ENCODE measurements around the gene RECQL5. TPM values are rescaled to one million over a fixed set of nuclear protein-coding genes. Genes with fewer than 3 reads are reported as not detected.

RECQL5 gene
- total RNA-seq (2014; rRNA removed; shearing (Covaris generic)) = 36.3 and 40.0 TPM in 2 replicates

DNA sequence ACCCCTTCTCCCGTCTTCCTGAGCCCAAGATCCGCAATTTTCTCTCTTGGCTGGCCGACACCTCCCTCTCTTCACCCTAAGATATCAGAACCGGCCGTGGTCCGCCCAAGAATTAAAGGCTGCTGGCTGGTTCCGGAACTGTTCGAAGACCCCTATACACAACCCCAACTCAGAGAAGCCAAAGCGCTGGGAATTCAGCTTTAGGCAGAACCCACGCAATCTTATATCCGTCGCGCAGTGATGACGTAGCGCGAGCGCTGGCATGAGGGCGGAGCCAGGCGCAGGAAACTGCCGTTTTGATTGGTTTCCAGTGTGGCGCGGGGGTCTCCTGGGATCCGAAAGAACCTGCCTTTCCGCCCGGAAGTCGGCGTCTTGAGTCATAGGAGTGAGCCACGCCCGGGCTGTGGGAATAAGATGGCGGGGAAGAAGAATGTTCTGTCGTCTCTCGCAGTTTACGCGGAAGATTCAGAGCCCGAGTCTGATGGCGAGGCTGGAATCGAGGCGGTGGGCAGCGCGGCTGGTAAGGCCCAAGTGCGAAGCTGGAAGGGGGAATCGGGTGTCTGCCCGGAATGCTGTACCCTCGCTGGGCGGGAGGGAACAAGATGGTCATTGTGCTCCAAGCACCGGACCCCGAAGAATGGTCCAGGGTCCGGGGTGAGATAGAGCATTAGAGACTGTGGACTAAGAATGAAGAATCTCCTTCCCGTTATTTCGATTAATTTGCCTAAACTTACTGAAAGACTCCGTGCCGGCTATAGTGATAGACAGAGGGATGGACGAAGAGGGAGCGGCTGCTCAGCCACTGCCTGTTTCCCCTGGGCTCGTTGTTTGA lies at the start of gene RECQL5, which contains the start of gene SAP30BP:
RECQL5 (minus strand) TSS at position 196 of the 832 bp plus-strand sequence. CDS start 597 bp downstream, outside the sequence.
SAP30BP (plus strand) TSS at position 380 of the 832 bp plus-strand sequence; CDS start at position 415, 35 bp downstream.
- Histone ChIP-seq H3K36me3 (replicated peaks; ENCODE audit: control insufficient read depth, insufficient read depth, low read length) (peaks cover 21% of the 10 kb centered on the region), H3K4me3 (ENCODE audit: insufficient read depth, low read depth, low read length) (peak within 1 kb of the TSS; percentile 59), H3K27me3 (ENCODE audit: control insufficient read depth, insufficient read depth, low read length) (no peaks in the 10 kb centered on the region)
- peak; percentile 95 for DNase-seq

DNA sequence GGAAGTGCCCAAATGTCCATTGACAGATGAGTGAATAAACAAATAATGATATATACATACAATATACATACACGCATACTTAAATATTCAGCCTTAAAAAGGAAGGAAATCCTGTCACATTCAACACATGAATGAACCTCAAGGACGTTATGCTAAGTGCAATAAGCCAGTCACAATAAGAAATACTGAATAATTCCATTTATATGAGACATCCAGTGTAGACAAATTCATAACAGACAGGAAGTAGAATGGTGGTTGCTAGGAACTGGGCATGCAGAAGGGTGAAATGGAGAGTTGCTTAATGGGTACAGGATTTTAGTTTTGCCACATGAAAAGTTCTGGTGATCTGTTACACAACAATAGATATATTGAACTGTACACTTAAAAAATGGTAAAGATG lies 45.5 kb upstream of the RECQL5 start:
- no peak for DNase-seq
- H3K4me3 ChIP-seq (ENCODE audit: insufficient read depth, low read depth, low read length) = no peak overlapping the region
- no peaks in the 10 kb centered on the region for H3K27me3 ChIP-seq (ENCODE audit: control insufficient read depth, insufficient read depth, low read length)
- H3K36me3 ChIP-seq (replicated peaks; ENCODE audit: control insufficient read depth, insufficient read depth, low read length) = peaks cover 1% of the 10 kb centered on the region

DNA sequence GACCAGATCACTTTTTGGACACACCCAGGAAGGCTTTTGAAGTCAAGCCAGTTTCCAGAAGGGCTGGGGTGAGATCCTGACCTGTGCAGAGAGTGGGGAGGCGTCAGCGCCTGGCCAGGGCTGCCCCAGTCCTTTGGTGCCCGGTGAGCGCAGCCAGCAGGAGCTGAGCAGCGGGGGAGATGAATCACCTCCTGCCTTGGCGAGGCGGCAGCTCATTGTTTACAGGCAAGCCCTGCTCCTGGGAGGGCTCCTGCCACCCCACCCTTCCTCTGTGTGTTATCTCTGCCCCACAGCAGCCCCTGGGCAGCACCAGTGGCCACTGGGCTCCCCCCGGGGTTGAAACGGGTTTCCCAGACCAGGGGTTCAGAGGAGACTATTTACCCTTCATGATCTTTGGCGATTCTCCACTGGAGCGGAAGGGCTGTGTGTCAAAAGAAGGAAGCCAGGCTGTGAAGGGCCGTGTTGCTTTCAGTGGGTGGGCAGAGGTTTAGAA lies 40.2 kb upstream of the RECQL5 start:
- Histone ChIP-seq H3K36me3 (replicated peaks; ENCODE audit: control insufficient read depth, insufficient read depth, low read length) (peaks cover 26% of the 10 kb centered on the region), H3K27me3 (ENCODE audit: control insufficient read depth, insufficient read depth, low read length) (no peaks in the 10 kb centered on the region), H3K4me3 (ENCODE audit: insufficient read depth, low read depth, low read length) (no peak overlapping the region)
- no peak for DNase-seq

DNA sequence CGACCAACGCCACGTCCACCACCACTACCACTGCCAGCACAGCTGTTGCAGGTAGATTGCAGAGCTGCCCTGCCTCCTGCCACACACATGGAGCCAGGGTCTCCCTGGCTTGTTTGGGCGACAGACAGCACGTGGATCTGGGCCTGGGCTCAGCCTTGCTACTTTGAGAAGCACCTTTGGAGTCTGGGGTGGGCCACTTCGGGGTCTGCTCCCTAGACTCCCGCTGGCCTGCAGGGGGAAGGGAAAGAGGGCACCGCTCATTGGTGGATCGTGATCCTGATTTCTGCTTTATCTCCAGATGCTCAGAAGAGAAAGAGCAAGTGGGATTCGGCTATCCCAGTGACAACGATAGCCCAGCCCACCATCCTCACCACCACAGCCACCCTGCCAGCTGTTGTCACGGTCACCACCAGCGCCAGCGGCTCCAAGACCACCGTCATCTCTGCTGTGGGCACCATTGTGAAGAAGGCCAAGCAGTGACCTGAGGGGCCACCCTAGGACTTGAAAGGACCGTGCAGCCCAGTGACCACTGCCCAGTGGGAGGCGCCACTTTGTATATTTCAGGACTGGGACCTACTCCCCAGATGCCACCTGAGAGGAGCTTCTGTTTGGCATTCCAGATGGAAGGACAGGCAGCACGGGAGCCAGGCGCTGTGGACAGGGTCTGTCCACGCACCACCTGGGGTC lies 39.2 kb upstream of the RECQL5 start:
- no peak for DNase-seq
- Histone ChIP-seq H3K36me3 (replicated peaks; ENCODE audit: control insufficient read depth, insufficient read depth, low read length) (peaks cover 27% of the 10 kb centered on the region), H3K4me3 (ENCODE audit: insufficient read depth, low read depth, low read length) (no peak overlapping the region), H3K27me3 (ENCODE audit: control insufficient read depth, insufficient read depth, low read length) (no peaks in the 10 kb centered on the region)

DNA sequence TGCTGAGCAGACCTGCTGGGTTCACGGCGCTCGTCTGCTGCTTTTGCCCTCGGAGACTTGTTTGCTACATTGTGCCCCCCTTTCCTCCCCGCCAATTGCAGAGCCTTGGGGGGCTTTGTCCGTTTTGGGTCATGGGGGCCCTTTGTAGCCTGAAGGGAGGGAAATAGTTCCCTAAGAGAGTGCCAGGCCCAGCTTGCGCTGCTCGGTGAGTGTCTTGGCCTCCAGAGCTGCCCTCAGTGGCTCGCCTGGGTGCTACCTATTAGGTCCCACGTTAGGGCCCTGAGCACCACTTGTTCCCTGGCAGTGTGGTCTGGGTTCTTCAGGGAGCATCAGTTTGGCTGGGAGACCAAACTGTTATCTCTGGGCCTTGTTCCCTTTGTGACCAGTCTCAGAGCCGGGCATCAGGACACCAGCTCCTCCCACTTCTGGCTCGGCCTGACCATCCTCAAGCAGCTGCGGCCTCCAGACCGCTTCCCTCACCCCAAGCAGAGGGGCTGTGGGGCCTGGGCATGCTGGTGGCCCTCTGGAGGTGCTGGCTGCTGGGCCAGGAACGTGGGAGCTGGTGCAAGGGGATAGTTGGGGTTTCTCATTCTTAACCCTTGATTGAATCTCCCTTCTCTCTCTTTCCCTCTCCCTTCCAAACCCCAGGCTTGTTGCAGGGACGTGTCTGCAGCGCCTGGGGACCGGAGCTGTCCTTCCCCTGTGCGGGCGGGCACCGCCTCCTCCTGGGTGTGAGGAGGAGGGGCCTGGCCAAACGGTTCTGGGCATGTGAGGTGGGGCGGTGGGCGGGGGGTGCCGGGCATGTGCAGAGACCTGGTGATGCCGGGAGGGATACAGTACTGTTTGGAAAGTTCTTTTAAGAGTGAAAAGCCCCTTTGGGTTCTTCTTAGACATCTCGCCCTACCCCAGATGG lies 38.3 kb upstream of the RECQL5 start:
- Histone ChIP-seq H3K4me3 (ENCODE audit: insufficient read depth, low read depth, low read length) (no peak overlapping the region), H3K36me3 (replicated peaks; ENCODE audit: control insufficient read depth, insufficient read depth, low read length) (peaks cover 36% of the 10 kb centered on the region), H3K27me3 (ENCODE audit: control insufficient read depth, insufficient read depth, low read length) (no peaks in the 10 kb centered on the region)
- no peak for DNase-seq

DNA sequence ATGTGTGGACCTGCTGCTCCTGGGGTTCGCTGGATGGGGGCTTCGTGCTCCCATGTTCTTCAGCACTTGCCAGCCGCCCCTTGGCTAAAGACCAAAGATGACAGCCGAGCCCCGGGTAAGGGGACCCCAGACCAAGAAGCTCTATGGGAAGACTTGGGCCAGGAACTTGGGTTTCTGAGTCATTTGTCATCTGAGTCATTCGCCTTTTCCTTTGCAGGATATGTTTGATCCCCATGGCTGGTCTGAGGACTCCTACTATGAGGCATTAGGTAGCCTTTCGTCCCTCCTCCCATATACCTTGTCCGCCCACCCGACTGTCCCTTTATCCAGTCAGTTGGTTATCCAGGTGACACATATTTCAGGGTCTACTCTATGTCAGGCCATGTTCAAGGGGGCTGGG lies 36.6 kb upstream of the RECQL5 start:
- no peaks in the 10 kb centered on the region for H3K27me3 ChIP-seq (ENCODE audit: control insufficient read depth, insufficient read depth, low read length)
- no peak for DNase-seq
- H3K4me3 ChIP-seq (ENCODE audit: insufficient read depth, low read depth, low read length) = no peak overlapping the region
- peaks cover 40% of the 10 kb centered on the region for H3K36me3 ChIP-seq (replicated peaks; ENCODE audit: control insufficient read depth, insufficient read depth, low read length)

DNA sequence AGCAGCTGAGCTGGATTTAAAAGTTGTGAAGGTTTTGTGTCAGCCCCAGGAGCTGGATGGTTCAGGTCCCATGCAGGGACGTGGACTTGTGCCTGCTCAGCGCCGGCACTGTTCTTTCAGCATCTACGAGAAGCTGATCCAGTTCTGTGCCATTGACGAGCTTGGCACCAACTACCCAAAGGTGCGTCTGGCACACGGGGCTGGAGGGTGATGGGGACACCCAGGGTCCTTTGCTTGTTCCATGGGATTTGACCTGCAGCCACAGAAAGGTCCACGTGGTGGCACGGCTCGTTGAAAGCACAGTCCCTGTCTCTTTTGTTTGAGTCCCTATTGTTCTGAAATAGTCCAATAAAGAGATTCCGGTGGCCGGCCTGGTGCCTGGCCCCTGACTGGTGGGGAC lies 36.2 kb upstream of the RECQL5 start:
- Histone ChIP-seq H3K4me3 (ENCODE audit: insufficient read depth, low read depth, low read length) (no peak overlapping the region), H3K36me3 (replicated peaks; ENCODE audit: control insufficient read depth, insufficient read depth, low read length) (peaks cover 40% of the 10 kb centered on the region)

DNA sequence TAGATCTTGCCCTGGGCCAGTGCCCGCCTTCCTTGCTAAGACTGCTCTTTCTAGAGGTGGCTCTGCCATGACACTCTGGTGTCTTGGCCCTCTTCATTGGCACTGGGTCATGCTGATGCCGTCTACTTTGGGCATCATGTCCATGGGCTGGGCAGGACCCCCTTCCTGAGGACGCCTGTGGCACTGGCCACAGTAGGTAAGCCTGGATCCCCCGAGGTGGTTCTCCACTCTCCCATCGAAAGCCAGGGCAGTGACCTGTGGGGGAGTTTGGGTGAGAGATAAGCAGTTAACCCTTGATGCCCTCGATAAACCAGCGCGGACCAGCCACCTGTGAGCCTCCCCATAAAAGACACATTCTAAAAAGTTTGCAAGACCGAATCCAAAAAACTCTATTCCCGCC lies 34.3 kb upstream of the RECQL5 start:
- Histone ChIP-seq H3K36me3 (replicated peaks; ENCODE audit: control insufficient read depth, insufficient read depth, low read length) (peaks cover 36% of the 10 kb centered on the region), H3K27me3 (ENCODE audit: control insufficient read depth, insufficient read depth, low read length) (no peaks in the 10 kb centered on the region), H3K4me3 (ENCODE audit: insufficient read depth, low read depth, low read length) (no peak overlapping the region)
- no peak for DNase-seq

More for the DNA sequence above, 36.2 kb upstream of the RECQL5 start:
- no peaks in the 10 kb centered on the region for H3K27me3 ChIP-seq (ENCODE audit: control insufficient read depth, insufficient read depth, low read length)
- DNase-seq = no peak

DNA sequence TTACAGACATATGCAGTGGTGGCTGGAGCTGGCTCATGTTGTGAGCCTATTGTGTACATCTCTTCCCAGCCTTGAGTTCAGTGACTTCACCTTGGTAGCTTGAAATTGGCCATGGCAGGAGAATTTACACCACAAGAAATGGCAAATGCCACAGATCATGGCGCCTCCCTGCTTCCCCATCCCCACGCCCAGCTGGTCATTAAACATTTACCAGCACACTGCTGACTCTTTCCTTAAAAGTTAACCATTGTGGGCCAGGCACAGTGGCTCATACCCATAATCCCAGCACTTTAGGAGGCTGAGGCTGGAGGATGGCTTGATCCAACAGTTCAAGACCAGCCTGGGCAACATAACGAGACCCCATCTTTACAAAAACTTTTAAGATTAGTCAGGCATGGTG lies 31.7 kb upstream of the RECQL5 start:
- DNase-seq = no peak

DNA sequence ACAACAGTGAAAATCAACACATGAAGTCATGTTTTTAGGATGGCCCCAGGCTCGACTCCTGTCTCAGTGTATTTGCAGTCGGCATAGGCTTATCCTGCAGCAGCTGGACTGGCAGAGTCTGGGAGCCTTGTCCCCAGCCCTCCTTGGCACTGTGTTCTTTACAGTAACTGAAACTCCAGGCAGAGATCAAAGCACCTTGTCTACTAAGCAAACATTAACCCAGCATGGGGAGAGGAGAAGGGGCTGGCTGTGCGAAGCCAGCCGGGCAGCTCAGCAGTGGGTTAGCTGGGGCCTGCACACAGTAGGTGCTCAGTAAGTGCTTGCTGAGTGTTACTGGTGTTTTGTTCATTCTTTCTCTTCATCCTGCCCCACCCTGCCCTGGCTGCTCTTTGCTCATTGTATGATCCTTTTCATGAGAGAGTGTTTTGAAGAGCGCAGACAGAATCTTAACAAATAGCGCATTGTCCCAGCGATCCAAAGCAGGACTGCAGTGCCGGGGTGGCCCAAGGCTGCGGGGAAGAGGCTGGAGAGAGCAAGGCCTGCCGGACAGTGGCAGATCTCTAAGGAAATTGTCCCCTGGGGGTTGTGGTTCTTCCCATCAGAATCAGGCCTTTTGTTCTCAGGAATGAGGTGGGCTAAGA lies 30.8 kb upstream of the RECQL5 start:
- Histone ChIP-seq H3K4me3 (ENCODE audit: insufficient read depth, low read depth, low read length) (no peak overlapping the region), H3K27me3 (ENCODE audit: control insufficient read depth, insufficient read depth, low read length) (no peaks in the 10 kb centered on the region), H3K36me3 (replicated peaks; ENCODE audit: control insufficient read depth, insufficient read depth, low read length) (peaks cover 25% of the 10 kb centered on the region)
- no peak for DNase-seq

More for the DNA sequence above, 31.7 kb upstream of the RECQL5 start:
- Histone ChIP-seq H3K4me3 (ENCODE audit: insufficient read depth, low read depth, low read length) (no peak overlapping the region), H3K27me3 (ENCODE audit: control insufficient read depth, insufficient read depth, low read length) (no peaks in the 10 kb centered on the region), H3K36me3 (replicated peaks; ENCODE audit: control insufficient read depth, insufficient read depth, low read length) (peaks cover 29% of the 10 kb centered on the region)

DNA sequence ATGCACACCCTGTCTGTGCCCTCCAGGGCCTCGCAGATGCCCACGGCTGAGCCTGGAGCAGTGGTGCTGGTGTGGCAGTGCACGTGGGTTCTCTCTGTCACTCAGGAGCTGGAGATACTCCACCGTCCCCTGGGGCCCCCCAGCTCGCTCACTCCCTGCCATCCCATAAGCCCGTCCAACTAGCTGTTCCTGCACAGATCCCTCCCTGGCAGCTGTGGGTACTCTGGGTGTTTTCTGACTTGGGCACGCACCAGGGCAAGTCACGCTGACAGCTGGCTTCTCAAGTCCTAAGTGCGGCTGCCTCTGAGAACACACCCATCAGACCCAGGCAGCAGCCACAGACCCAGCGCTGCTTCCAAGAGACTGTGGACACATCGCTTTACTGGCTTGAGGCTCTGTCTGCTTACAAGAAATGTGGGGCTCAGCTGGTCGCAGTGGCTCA lies 28.9 kb upstream of the RECQL5 start:
- Histone ChIP-seq H3K36me3 (replicated peaks; ENCODE audit: control insufficient read depth, insufficient read depth, low read length) (peaks cover 16% of the 10 kb centered on the region), H3K4me3 (ENCODE audit: insufficient read depth, low read depth, low read length) (no peak overlapping the region), H3K27me3 (ENCODE audit: control insufficient read depth, insufficient read depth, low read length) (no peaks in the 10 kb centered on the region)
- DNase-seq = no peak

DNA sequence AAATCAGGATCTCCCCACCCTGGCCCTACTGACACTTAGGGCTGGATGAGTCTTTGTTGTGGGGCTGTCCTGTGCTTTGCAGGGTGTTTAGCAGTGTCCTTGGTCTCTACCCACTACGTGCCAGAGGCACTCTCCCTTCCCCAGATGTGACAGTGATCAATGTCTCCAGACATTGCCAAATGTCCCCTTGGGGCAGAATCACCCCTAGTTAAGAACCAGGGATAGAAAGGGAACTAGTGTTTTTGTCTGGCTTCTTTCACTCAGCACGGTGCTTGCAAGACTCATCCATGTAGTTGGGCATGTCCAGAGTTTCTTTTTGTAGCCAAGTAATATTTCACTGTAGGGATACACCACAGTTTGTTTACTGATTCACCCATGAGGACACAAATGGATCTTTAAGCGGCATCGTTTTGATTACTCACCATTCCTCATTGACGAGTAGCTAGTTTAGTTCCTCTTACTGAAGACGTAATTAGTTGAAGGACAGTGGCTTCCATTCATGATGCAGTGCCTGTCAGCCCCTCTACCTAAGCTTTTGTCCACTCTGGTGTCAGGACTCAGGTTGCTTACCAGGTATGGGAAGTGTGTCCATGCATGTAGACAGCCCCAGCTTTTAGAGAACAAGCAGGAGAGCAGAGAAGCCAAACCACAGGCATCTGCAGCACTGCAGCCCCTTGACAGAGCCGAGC lies 28.3 kb upstream of the RECQL5 start:
- Histone ChIP-seq H3K27me3 (ENCODE audit: control insufficient read depth, insufficient read depth, low read length) (no peaks in the 10 kb centered on the region), H3K36me3 (replicated peaks; ENCODE audit: control insufficient read depth, insufficient read depth, low read length) (peaks cover 11% of the 10 kb centered on the region), H3K4me3 (ENCODE audit: insufficient read depth, low read depth, low read length) (no peak overlapping the region)
- no peak for DNase-seq

DNA sequence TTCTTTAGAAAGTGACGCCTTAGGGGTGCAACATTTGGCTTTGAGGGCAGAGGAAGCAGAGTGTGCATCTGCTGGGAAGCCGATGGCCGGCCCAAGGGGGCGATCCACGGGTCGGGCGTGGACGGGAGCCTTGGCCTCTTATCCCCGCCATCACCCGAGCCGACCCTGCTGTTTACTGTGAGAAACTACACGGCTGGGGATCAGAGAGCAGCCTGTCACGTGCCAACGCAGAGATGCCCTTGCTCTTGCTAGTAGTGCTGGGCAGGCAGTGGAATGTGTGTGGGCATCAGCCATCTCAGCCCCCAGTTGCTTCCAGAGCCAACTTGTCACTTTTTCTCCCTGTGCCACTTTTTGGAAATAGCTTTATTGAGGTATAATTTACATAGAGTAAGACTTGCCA lies 27.6 kb upstream of the RECQL5 start:
- Histone ChIP-seq H3K27me3 (ENCODE audit: control insufficient read depth, insufficient read depth, low read length) (no peaks in the 10 kb centered on the region), H3K4me3 (ENCODE audit: insufficient read depth, low read depth, low read length) (no peak overlapping the region), H3K36me3 (replicated peaks; ENCODE audit: control insufficient read depth, insufficient read depth, low read length) (peaks cover 7% of the 10 kb centered on the region)
- DNase-seq = peak; percentile 78

All from H7 (cell line).